Right renal cortex interstitium (tissue), 3 donors: ENCODE measurements around the gene EFEMP2. TPM values are rescaled to one million over a fixed set of nuclear protein-coding genes. Genes with fewer than 3 reads are reported as not detected.

Experiments used
- DNase-seq, 3 donors: peaks; one replicate each; pipeline ENCODE4 v3.0.0-alpha.2; 2013; ENCODE audit warnings: low read depth in 3 of 3, low spot score in 2 of 3
- polyA plus RNA-seq, 3 donors: library from polyadenylated mRNA; unstranded; fragments of 120-200 nt; gene quantifications; one replicate each; pipeline ENCODE4 v1.2.1, GENCODE V29; 2013; ENCODE audit not compliant: insufficient read length in 3 of 3

The EFEMP2 gene
- polyA plus RNA-seq, 3 donors: 95.8 to 98.0 (median 96.3) TPM

GRCh38 chr11:65867284-65868071 lies 5.1 kb downstream of the EFEMP2 start:
- DNase-seq: no peak

- no peak for DNase-seq
These were observed 5.9 kb downstream of the EFEMP2 start for GRCh38 chr11:65866509-65867283.

GRCh38 chr11:65865550-65866172 lies 6.9 kb downstream of the EFEMP2 start:
- DNase-seq: no peak

GRCh38 chr11:65864706-65865471 lies 7.7 kb downstream of the EFEMP2 start:
- no peak for DNase-seq

GRCh38 chr11:65863889-65864705 lies 8.5 kb downstream of the EFEMP2 start:
- DNase-seq: no peak

GRCh38 chr11:65862941-65863888 lies 9.4 kb downstream of the EFEMP2 start:
- no peak for DNase-seq

- no peak for DNase-seq
These were observed 10.3 kb downstream of the EFEMP2 start for GRCh38 chr11:65862191-65862735.

GRCh38 chr11:65861533-65862183 lies 10.9 kb downstream of the EFEMP2 start:
- DNase-seq: no peak

- no peak for DNase-seq
These were observed 11.5 kb downstream of the EFEMP2 start for GRCh38 chr11:65861165-65861505.

- DNase-seq: peak; percentile 90 to 93 (median 92)
These were observed 12.1 kb downstream of the EFEMP2 start, which contains the start of gene MUS81 for GRCh38 chr11:65860278-65861164. MUS81 (plus strand) TSS chr11:65860433; CDS start chr11:65860754, 321 bp downstream.

GRCh38 chr11:65859812-65860277 lies 12.8 kb downstream of the EFEMP2 start:
- no peak for DNase-seq

- DNase-seq: peak; percentile 88 to 96 (median 95)
These were observed 13.3 kb downstream of the EFEMP2 start for GRCh38 chr11:65859095-65859811.

- no peak for DNase-seq
These were observed 13.9 kb downstream of the EFEMP2 start for GRCh38 chr11:65858681-65859087.

GRCh38 chr11:65857853-65858680 lies 14.5 kb downstream of the EFEMP2 start, which contains the start of gene CFL1:
CFL1 (minus strand) TSS chr11:65858180; CDS start chr11:65858099, 81 bp downstream.
- peak; percentile 86 to 92 (median 90) for DNase-seq

- no peak for DNase-seq
These were observed 15.1 kb downstream of the EFEMP2 start for GRCh38 chr11:65857500-65857852.
